Measurements from ENCODE around the gene TMPRSS6.
"Not testable (repeated sequence)": the region's sequence is repeated elsewhere in the genome, so short reads cannot be mapped to it uniquely, and the experiment has no call there.

TMPRSS6 gene

DNA sequence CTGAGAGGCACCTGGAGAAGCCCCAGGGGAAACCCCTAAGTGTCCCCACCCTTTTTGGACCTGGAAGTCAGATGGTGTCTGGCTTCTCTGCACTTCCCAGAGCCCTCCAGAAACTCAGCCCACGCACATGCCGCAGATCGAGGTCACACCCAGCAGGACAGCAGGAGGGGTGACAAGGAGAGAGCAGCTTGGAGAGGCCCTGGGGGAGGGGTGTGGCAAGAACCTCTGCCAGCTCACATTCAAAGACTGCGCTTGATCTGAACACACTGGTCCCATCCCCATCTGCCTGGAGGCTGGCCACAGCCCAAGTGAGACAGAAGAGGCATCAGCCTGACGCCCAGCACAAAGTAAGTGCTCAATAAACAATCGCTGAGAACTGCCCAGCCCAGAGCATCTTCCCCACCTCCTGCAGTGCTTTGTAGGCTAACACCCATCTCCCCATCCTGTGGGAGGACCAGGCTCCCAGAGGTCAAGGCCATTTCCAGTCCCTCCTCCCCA is 21.4 kb downstream of the TMPRSS6 start:
- DNase-seq (ENCODE audit: low read depth), result no peak

DNA sequence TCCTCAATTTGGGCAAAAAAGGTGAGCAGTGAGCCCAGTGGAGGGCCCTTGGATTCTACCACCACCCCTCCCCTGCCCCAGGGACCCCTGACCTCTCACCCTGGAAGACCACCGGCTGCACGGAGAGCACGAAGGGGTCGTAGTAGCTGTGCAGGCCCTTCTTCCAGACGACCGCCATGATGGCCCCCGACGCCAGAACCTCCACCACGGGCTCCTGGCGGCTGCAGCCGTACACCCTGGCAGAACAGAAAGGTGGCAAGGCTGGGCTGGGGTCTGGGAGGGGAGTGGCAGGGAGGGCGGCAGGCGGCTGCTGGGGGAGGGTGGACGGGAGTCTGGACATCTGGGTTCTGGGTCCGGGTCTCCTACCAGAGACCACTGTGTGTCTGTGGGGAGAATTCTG is 23.3 kb downstream of the TMPRSS6 start:
- no peak for DNase-seq (ENCODE audit: low read depth)

DNA sequence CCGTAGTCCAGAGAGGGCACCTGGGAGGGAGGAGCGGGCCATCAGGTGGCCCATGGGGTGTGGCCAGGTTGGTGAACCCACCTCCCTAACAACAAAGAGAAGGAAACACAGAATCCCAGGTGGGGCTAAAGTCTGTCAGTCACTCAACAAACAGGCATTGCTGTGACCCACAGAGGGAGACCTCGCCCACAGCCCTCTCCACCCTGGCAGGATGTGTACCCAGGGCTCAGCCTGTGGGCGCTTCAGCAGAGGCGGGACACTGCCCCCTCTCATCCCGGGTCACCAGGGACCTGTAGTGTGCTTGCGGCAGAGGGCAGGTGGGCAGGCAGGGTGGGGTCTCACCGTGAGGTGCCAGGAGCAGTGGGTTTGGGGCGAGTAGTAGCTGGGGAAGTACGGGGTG is 25.1 kb downstream of the TMPRSS6 start:
- no peak for DNase-seq (ENCODE audit: low read depth)

DNA sequence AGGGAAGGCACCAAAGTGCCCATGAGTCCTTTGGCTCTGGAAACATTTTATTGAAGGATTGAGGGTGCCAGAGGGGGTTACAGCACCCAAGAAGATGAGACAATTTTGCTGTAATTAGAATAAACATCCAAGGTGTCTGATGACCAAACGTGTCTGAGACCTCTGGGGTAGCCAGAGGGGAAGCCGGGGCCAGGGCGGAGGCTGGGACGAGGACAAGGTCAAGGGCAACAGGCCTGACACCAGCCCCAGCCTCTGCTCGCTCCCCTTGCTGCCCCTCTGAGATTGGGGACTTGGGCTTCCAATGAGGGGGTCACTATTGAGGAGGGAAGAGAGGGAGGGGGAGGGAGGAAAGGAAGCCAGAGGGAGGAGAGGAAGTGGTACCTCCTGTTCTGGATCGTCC is 25.6 kb downstream of the TMPRSS6 start:
- no peak for DNase-seq (ENCODE audit: low read depth)

DNA sequence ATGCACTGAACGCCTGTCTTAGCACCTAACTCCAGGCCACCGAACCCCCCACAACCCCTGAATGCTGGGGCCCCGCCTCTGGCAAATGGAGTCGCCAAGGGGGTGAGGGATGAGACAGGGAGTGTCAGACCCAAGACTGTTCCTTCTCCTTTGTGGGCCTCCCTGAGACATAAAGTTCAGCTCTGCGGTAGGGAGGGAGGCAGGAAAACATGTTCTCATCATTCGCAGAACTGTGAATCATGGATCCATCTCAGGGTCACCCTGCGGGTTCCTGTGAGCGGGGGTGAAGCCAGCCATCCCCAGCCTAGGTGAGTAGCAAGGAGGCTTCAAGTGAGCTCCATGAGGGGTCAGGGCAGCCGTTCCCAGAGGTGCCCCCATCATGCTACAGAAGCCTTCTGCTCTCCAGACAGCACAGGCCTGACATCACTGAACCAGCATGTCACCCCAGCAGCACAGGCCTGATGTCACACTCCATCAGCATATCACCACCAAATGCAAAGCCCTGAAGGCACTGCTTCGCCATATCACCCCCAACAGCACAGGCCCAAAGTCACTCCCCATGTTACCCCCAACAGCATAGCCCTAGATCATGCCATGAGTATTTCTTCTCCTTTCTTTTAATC is 27.2 kb downstream of the TMPRSS6 start:
- DNase-seq (ENCODE audit: low read depth), result no peak

DNA sequence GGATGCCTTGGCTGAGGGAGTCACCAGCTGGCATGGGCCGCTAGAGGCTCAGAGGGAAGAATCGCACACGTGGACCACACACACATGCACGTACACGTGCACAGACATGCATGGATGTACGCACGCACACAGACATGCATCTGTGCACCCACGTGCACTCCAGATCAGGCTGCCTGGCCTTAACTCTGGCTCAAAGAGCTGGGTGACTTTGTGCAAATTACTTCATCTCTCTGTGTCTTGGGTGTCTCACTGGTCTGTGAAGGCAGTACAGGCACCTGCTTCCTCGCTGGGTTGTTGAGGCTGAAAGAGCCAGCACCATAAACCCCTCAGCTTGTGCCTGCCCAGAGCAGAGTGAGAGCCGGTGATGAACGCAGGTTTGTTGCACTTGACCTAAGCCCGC is 28.7 kb downstream of the TMPRSS6 start:
- no peak for DNase-seq (ENCODE audit: low read depth)

DNA sequence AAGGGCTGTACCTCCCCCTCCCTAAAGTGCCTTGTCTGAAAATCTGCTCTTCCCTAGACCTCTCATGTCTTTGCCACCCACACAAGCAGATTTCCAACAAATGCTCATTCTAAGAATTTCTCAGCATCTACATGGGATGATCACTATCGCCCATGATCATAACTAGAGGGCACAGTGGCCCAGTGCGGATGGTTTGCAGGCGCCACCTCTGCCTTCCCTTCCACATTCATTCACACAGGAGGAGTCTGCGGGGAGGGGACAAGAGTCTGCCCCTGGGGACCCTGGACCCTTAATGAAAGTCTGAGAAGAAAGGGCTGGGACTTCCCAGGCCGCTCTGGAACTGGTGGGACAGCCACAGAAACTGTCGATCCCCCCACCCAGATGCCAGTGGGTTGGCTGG is 29.1 kb downstream of the TMPRSS6 start:
- no peak for DNase-seq (ENCODE audit: low read depth)

DNA sequence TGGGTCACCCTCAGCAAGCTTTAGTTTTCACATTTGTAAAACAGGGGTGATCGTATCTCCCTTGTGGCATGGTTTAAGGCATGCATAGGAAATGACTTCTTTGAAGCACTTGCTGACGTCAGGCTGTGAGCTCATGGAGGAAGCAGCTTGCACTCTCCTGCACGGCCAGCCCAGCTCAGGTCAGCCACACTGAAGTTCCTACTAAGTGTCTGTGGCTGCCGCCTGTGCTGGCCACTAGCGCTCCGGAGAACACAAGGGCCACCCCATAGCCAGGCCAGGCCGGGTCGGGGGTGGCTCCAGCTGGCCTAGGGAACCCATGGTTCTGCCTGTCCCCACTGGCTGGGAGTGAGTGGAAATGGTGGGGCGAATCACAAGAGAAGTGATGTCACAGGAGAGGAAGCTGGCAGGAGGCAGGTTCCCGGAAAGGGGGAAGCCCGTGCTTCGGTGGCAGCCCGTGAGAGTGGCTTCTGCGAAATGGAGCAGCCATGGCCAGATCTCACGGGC is 29.8 kb downstream of the TMPRSS6 start:
- peak; percentile 55 for DNase-seq (ENCODE audit: low read depth)

DNA sequence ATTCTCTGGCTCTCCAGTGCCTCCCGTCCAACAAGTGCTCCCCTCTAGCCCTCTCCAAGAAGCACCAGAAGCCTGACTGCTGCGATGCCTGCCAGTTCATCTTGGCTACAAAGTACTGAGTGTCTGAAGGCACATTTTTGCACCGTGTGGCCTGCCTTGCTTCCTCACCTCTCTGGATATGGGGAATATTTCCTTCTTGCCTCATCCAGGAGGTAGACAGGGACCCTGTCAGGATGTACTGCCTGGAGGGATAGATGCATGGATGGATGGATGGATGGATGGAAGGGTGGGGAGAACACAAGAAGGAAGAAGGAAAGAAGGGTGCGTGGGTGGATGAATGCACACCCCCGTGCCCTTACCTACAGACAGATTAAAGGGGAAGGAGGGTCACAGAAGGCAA is 30.4 kb downstream of the TMPRSS6 start:
- DNase-seq (ENCODE audit: low read depth), result no peak

DNA sequence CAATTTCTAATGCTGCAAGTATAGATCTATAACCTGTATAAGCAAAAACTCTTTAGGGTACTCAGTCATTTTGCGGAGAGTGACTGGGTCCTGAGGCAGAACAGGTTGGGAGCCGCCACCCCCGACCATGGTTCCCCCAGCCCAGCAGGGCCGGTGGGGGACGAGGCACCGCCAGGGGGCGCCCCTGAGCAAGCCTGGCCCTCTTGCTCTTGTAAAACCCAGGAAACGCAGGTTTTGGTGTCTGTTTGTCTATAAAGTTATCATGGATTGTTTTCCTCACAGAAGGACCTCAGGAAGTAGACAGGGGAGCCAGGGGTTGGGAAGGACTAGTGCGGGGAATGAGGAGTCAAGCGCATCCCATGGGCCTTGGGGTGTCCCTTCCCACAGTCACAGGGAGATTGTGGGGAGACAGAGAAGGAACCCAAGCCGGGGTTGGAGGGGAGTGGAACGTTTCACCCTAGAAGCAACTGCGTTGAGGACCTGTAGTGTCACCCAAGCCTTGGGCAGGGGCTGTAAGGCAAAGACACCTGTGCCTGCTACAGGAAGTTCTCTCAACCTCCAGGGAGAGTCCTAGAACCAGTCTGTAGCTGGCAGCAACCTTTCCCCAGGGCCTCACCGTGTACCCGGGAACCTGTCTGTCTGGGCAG is 31.6 kb downstream of the TMPRSS6 start:
- peak; percentile 87 for DNase-seq (ENCODE audit: low read depth)

DNA sequence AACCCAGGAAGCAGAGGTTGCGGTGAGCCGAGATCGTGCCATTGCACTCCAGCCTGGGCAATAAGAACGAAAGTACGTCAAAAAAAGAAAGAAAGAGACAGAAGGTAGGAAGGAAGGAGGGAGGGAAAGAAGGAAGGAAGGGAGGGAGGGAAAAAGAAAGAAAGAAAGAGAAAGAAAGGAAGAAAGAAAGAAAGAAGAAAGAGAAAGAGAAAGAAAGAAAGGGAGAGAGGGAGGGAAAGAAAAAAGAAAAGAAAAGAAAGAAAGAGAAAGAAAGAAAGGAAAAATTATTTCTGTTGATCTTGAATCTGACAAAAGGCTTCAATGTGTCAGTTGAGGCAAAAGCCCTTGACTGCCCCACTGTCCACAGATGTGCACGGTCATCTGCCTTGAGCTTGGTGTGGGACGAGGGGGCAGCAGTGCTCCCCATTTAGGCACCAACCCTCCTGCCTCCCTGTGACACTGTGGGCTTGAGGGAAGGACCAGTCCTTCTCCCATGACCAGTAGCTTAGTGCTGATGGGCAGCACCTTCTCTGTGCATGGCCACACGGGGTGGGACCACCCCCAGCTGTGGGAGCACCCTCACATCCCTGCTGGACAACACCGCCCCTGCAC is 33.6 kb downstream of the TMPRSS6 start:
- DNase-seq (ENCODE audit: low read depth), result no peak

DNA sequence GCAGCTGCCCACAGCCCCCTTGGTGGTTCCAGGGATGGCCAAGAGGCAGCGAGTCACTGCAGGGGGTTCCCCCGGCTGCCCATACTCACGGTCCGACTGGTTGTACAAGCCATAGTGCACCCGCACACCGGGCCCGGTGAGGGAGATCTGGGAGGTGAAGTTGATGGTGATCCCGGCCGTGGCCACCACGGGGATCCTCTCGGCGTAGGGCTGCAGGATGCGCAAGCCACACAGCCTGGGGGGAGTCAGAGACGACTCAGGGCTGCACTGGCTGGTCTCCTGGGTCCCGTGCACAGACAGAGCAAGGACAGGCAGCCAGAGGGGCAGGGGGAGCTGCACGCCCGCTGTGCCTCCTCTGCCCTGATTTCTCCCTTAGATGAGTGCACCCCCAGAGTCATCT is 34.5 kb downstream of the TMPRSS6 start:
- no peak for DNase-seq (ENCODE audit: low read depth)

DNA sequence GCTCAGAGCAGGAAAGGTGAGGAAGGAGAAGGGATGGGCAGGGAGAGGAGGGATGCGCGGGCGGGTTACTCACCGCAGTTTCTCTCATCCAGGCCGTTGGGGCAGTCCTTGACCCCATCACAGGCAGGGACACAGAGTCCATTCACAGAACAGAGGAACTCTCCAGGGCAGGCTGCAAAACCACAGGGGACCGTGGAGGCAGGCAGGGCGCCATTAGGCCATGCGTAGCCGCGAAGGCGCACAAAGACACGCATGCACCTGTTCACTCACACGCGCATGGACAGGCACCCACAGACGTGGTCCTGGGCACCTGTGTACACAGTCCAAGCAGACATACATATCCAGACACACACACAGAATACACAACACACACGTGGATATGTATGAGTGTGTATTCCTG is 35.0 kb downstream of the TMPRSS6 start:
- no peak for DNase-seq (ENCODE audit: low read depth)

DNA sequence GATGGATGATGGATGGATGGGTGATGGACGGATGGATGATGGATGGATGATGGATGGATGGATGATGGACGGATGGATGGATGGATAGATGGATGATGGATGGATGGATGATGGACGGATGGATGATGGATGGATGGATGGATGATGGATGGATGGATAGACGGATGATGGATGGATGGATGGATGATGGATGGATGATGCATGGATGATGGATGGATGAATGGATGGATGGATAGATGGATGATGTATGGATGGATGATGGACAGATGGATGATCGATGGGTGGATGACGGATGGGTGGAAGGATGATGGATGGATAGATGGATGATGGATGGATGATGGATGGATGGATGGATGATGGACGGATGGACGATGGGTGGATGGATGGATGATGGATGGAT is 36.8 kb downstream of the TMPRSS6 start:
- no peak for DNase-seq (ENCODE audit: low read depth)

DNA sequence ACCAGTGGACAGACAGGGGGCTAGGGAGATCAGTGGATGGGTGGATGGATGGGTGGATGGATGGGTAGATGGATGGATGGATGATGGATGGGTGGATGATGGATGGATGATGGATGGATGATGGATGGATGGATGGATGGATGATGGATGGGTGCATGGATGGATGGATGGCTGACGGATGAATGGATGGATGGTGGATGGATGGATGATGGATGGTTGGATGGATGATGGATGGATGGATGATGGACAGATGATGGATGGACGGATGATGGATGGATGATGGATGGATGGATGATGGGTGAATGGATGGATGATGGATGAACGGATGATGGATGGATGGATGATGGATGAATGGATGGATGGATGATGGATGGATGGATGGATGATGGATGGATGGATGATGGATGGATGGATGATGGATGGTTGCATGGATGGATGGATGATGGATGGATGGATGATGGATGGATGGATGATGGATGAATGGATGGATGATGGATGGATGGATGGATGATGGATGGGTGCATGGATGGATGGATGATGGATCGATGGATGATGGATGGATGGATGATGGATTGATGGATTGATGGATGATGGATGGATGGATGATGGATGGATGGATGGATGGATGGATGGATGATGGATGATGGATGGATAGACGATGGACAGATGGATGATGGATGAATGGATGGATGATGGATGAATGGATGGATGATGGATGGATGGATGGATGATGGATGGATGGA is 37.5 kb downstream of the TMPRSS6 start:
- not testable (repeated sequence) for DNase-seq (ENCODE audit: low read depth)

DNA sequence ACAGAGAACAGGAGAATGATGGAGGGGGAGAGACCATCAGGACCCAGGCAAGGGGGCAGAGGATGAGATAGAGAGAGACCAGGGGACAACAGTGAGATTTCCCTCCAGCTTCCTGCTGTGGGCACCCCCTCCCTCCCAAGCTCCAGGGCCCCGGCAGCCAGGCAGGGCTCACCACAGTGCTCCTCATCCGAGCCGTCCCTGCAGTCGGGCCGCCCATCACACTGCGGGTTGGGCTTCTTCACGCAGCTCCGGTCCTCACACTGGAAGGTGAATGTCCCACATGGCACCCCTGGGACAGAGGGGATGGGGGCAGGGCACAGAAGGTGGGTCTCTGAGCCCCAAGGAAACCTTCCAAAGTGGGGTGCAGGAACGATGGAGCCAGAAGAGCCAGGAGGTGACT is 38.8 kb downstream of the TMPRSS6 start:
- DNase-seq (ENCODE audit: low read depth), result no peak

DNA sequence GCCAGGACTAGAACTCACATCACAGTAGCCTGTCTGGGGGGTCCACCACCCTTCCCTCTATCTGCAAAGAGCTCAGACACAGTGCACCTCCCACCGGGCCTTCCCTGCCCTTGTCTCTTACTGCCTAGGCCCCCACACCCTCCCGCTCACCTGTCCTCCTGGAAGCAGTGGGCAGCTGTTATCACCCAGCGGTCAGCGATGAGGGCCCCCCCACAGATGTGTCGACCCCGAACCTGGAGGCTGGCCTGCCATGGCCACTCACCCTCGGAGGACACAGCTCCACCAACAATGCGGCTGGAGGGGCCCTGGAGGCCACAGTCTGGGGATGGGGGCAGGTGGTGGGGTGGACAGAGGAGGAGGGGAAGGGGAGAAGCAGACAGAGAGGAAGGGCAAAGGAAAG is 39.2 kb downstream of the TMPRSS6 start:
- DNase-seq (ENCODE audit: low read depth), result no peak

DNA sequence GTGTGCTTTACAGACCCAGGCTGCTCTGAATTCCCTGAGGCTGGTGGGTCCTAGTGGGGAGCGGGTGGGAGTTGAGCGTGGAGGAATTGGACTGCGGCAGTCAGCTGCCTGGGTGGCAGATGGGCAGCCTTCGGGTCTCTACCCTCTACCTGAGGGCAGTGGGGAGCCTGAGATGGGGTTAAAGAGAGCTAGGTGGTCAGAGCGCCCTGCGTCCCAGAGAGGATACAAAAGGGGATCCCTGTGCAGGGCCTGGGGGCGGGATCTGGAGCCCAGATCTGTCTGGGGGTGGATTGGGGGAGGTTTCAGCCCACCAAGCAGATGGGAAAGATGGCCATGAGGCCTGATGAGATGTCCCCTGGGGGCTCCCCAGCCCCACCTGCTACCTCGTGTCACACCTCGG is 39.8 kb downstream of the TMPRSS6 start:
- DNase-seq (ENCODE audit: low read depth), result no peak

DNA sequence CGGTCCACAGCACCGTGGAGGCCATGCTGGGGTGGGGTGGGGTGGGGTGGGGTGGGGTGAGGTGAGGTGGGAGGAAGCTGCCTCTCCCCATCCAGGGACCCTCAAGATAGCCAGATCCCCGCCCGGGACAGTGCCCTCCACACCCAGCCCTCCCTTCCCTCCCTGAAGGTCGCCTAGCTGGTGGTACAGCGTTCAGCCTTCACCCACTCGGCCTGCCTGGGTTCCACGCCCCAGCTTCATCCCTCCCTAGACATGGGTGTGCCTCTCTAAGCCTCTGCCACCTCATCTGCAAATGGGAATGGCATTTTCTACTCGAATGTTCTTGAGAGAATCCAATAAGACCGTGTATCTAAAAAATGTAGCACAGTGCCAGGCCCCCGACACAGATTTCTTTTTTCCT is 40.2 kb downstream of the TMPRSS6 start:
- no peak for DNase-seq (ENCODE audit: low read depth)

DNA sequence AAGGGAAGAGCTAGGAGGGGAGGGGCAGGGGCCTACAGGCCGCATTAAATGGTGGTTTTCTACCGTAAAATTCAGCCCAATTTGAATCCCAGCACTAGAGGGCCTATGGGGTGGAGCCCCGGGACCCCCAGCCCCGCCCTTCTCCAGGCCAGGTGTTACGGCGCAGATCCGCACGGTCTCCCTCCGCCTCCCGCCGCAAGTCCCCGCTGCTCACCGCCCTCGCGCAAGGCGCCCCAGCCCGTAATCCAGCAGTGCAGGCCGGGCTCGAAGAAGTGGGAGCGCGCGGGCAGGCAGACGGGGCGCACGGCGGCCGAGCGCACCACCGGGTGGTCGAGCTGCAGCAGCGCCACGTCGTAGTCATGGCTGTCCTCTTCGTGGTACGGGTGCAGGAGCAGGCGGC is 40.7 kb downstream of the TMPRSS6 start:
- DNase-seq (ENCODE audit: low read depth), result no peak

DNA sequence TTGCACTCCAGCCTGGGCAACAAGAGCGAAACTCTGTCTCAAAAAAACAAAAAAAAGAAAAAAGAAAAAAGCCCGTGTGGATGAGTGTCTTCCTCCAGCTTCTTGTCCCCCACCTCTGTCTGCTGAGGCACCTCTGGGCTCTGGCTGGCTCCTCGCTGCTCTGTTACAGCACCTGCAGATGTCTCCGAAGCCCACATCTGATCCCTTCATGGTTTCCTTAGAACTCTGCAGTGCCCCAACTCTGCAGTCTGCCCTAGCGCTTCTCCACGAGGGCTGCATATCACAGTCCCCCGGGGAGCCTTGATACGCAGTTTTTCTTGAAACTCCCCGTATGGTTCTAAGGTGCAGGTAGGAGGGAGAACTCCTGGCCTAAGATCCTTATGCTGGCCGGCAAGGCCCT is 42.1 kb downstream of the TMPRSS6 start:
- no peak for DNase-seq (ENCODE audit: low read depth)

DNA sequence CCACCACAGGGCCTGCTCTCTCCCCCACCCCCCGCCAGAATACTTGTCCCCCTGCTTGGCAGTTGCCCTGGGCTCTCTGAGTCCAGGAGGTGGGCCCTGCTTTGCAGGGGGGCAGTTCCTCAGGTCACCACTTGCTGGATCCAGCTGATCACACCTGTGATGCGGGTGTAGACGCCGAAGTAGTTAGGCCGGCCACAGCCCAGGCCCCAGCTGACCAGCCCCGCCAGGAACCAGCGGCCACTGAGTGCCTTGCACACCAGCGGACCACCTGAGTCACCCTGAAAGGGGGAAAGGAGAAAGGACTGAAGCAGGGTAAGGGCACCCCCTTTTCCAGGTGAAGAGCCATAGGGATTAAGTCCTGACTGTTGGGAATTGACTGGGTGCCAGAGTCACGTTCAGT is 43.6 kb downstream of the TMPRSS6 start:
- no peak for DNase-seq (ENCODE audit: low read depth)

DNA sequence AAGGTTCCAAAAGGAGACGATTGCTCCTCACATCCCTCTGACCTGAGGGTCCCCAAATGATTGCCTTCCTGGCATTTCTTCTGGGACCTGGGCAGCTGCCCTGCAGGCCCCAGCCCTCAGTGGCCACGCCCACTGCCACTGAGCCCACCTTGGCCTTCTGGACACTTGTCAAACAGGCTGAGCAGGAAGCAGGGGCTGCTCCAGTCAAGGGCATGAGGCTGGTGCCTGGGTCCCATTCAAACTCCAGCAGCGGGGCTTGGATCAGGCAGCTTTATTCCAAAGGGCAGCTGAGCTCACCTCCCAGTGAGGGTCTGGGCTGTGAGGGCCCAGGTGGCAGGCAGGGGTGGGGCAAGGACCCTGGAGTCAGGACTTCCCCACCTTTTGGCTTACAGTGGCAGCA is 44.3 kb downstream of the TMPRSS6 start:
- no peak for DNase-seq (ENCODE audit: low read depth)

All from activated T-cell treated with anti-CD3 and anti-CD28 coated beads for 1 hour (primary cell).